H1 (cell line): ENCODE measurements around the gene WDR5. TPM values are rescaled to one million over a fixed set of nuclear protein-coding genes. Genes with fewer than 3 reads are reported as not detected.

Source experiments
- CTCF ChIA-PET: fragments of 300-600 bp; sonication (Branson Sonifier 250); formaldehyde crosslinking; loops from one replicate; lab custom pipeline; 2021; ENCODE audit not compliant: partially characterized antibody; lab: Charles Lee
- POLR2A ChIA-PET: fragments of 300-600 bp; sonication (Branson Sonifier 250); formaldehyde crosslinking; loops from one replicate; lab custom pipeline; 2021; ENCODE audit warnings: inconsistent platforms; ENCODE audit not compliant: partially characterized antibody; lab: Charles Lee
- DNase-seq, 2 experiments: peaks; one replicate each; pipeline versions ENCODE4 v3.0.0 to v3.0.0-alpha.2; 2010 to 2022; ENCODE audit warnings: low spot score in 2 of 2, low read depth in 1 of 2, mixed read lengths in 1 of 2
- FAIRE-seq: peaks from 2 replicates; lab custom pipeline; 2011; peaks lifted over from hg19 to GRCh38; lab: Jason Lieb, UNC
- H2AFZ ChIP-seq: 2 replicates; pipeline ENCODE4 v1.8.1; 2012; ENCODE audit warnings: low read length, inconsistent platforms
- H2AK5ac ChIP-seq: 2 replicates; pipeline ENCODE4 v1.6.1; 2013; ENCODE audit warnings: low read depth, low read length
- H2BK120ac ChIP-seq: replicated peaks from 2 replicates; pipeline ENCODE3; 2013; ENCODE audit warnings: low read depth, low read length, inconsistent platforms
- H2BK12ac ChIP-seq: 2 replicates; pipeline ENCODE4 v1.6.1; 2013; ENCODE audit warnings: low read depth, low read length
- H2BK15ac ChIP-seq: 2 replicates; pipeline ENCODE4 v1.6.1; 2013; ENCODE audit warnings: low read length
- H2BK20ac ChIP-seq: 2 replicates; pipeline ENCODE4 v1.6.1; 2013; ENCODE audit warnings: low read length
- H2BK5ac ChIP-seq: 2 replicates; pipeline ENCODE4 v1.6.1; 2013; ENCODE audit warnings: low read depth, low read length
- H3K14ac ChIP-seq: 2 replicates; pipeline ENCODE4 v1.6.1; 2013; ENCODE audit warnings: inconsistent platforms; ENCODE audit not compliant: insufficient read length
- H3K18ac ChIP-seq: 2 replicates; pipeline ENCODE4 v1.6.1; 2013; ENCODE audit warnings: low read length; ENCODE audit errors: extremely low read depth
- H3K23ac ChIP-seq: 2 replicates; pipeline ENCODE4 v1.6.1; 2013; ENCODE audit warnings: inconsistent platforms; ENCODE audit not compliant: insufficient read length
- H3K23me2 ChIP-seq: 2 replicates; pipeline ENCODE4 v1.6.1; 2013; ENCODE audit warnings: low read depth, low read length
- H3K27ac ChIP-seq: 2 replicates; pipeline ENCODE4 v1.6.1; 2011; ENCODE audit warnings: low read depth, low read length, inconsistent platforms
- H3K27me3 ChIP-seq, 4 experiments: replicated peaks in 1 of 4; 1 replicate in 1 of 4; 2 replicates in 3 of 4; pipeline versions ENCODE4 v1.6.1 to v1.8.1; 2011 to 2013; ENCODE audit warnings: low read length in 3 of 4, mild to moderate bottlenecking in 3 of 4, inconsistent platforms in 2 of 4, mixed read lengths in 2 of 4, moderate library complexity in 1 of 4; ENCODE audit not compliant: control insufficient read depth in 3 of 4, insufficient read depth in 3 of 4; ENCODE audit errors: extremely low read depth in 1 of 4
- H3K36me3 ChIP-seq, 4 experiments: 2 replicates each; pipeline versions ENCODE4 v1.6.1 to v1.8.1; 2011 to 2013; ENCODE audit warnings: mild to moderate bottlenecking in 4 of 4, low read length in 3 of 4, moderate library complexity in 2 of 4, control low read depth in 1 of 4, inconsistent platforms in 1 of 4; ENCODE audit not compliant: insufficient read depth in 4 of 4, control insufficient read depth in 2 of 4
- H3K4ac ChIP-seq: replicated peaks from 2 replicates; pipeline ENCODE3; 2013; ENCODE audit warnings: low read length, low read depth, mixed read lengths, inconsistent platforms; ENCODE audit not compliant: insufficient read length
- H3K4me1 ChIP-seq, 4 experiments: replicated peaks in 1 of 4; 1 replicate in 1 of 4; 2 replicates in 3 of 4; pipeline versions ENCODE4 v1.6.1 to v1.8.1; 2011 to 2013; ENCODE audit warnings: low read length in 3 of 4, inconsistent platforms in 2 of 4, mixed read lengths in 1 of 4; ENCODE audit not compliant: insufficient read depth in 4 of 4, control insufficient read depth in 3 of 4
- H3K4me2 ChIP-seq, 2 experiments: 2 replicates each; pipeline versions ENCODE4 v1.6.1 to v1.8.1; 2011 to 2013; ENCODE audit warnings: low read depth in 2 of 2, low read length in 2 of 2, control low read depth in 1 of 2, inconsistent platforms in 1 of 2, mild to moderate bottlenecking in 1 of 2; ENCODE audit not compliant: insufficient read depth in 1 of 2
- H3K4me3 ChIP-seq, 4 experiments: fragments of 200-600, 300-600 bp in 1 of 4; sonication (generic), shearing (Covaris generic), sonication (Bioruptor Twin) in 1 of 4; 2 replicates each; pipeline versions ENCODE4 v1.5.1 to v1.8.1; 2011 to 2016; ENCODE audit warnings: low read length in 4 of 4, low read depth in 3 of 4, control low read depth in 2 of 4, inconsistent platforms in 2 of 4, mild to moderate bottlenecking in 2 of 4, mixed read lengths in 1 of 4, moderate library complexity in 1 of 4; ENCODE audit not compliant: insufficient read depth in 2 of 4; ENCODE audit errors: extremely low read depth in 1 of 4
- H3K56ac ChIP-seq: replicated peaks from 2 replicates; pipeline ENCODE3; 2013; ENCODE audit warnings: low read depth, mild to moderate bottlenecking, mixed read lengths, low read length, inconsistent platforms; ENCODE audit not compliant: insufficient read length
- H3K79me1 ChIP-seq: 2 replicates; pipeline ENCODE4 v1.6.1; 2013; ENCODE audit warnings: low read depth, low read length, control low read depth
- H3K79me2 ChIP-seq, 2 experiments: 2 replicates each; pipeline versions ENCODE4 v1.6.1 to v1.8.1; 2012 to 2013; ENCODE audit warnings: low read length in 2 of 2, mild to moderate bottlenecking in 2 of 2, inconsistent platforms in 1 of 2; ENCODE audit not compliant: insufficient read depth in 2 of 2, control insufficient read depth in 1 of 2
- H3K9ac ChIP-seq, 4 experiments: replicated peaks in 1 of 4; 1 replicate in 1 of 4; 2 replicates in 3 of 4; pipeline versions ENCODE4 v1.6.1 to v1.8.1; 2011 to 2013; ENCODE audit warnings: low read depth in 3 of 4, low read length in 3 of 4, control low read depth in 2 of 4, mild to moderate bottlenecking in 2 of 4, moderate library complexity in 2 of 4, inconsistent platforms in 1 of 4; ENCODE audit errors: extremely low read depth in 1 of 4
- H3K9me3 ChIP-seq, 2 experiments: 2 replicates each; pipeline versions ENCODE4 v1.6.1 to v1.8.1; 2012 to 2013; ENCODE audit warnings: mild to moderate bottlenecking in 2 of 2, moderate library complexity in 2 of 2, control low read depth in 1 of 2, inconsistent platforms in 1 of 2, low read depth in 1 of 2, low read length in 1 of 2, mixed read lengths in 1 of 2; ENCODE audit not compliant: insufficient read depth in 2 of 2
- H4K20me1 ChIP-seq, 2 experiments: replicated peaks in 1 of 2; 2 replicates each; pipeline versions ENCODE3 to v1.8.1; 2011 to 2013; ENCODE audit warnings: inconsistent platforms in 2 of 2, low read length in 2 of 2, mild to moderate bottlenecking in 1 of 2; ENCODE audit not compliant: insufficient read depth in 2 of 2, control insufficient read depth in 1 of 2
- H4K5ac ChIP-seq: 2 replicates; pipeline ENCODE4 v1.6.1; 2013; ENCODE audit warnings: low read length, low read depth, mixed read lengths, inconsistent platforms; ENCODE audit not compliant: insufficient read length
- H4K8ac ChIP-seq: 2 replicates; pipeline ENCODE4 v1.8.0; 2013; ENCODE audit warnings: mild to moderate bottlenecking, moderate library complexity, low read length, inconsistent platforms; ENCODE audit not compliant: insufficient read depth; ENCODE audit errors: extremely low read depth
- H4K91ac ChIP-seq: replicated peaks from 2 replicates; pipeline ENCODE3; 2013; ENCODE audit warnings: low read length, mixed read lengths, inconsistent platforms; ENCODE audit not compliant: insufficient read length
- GABPA ChIP-seq: IDR thresholded peaks from 2 replicates; pipeline ENCODE4 v1.6.1; 2011; ENCODE audit warnings: mild to moderate bottlenecking, low read length, moderate library complexity, borderline replicate concordance; ENCODE audit not compliant: insufficient read depth
- TAF1 ChIP-seq: IDR thresholded peaks from 2 replicates; pipeline ENCODE4 v1.6.1; 2011; ENCODE audit warnings: mild to moderate bottlenecking, low read depth, low read length
- WGBS, 2 experiments: shearing (Covaris generic) in 1 of 2; methylation state at CpG; one replicate each; pipeline versions ENCODE4 v1.1.6 to v1.1.7; 2013 to 2015; ENCODE audit warnings: low lambda C conversion rate in 2 of 2, mixed read lengths in 2 of 2, inconsistent platforms in 1 of 2, low coverage in 1 of 2, missing lambda C conversion rate in 1 of 2; ENCODE audit not compliant: insufficient replicate concordance in 2 of 2, insufficient coverage in 1 of 2, insufficient read length in 1 of 2; ENCODE audit errors: extremely low coverage in 1 of 2, missing lambda C conversion rate in 1 of 2; 5-methylcytosine and 5-hydroxymethylcytosine counted together
- polyA plus RNA-seq, 7 experiments: library from polyadenylated mRNA; depleted of rRNA in 3 of 7; stranded (reverse) in 5 of 7; unstranded in 2 of 7; fragments of >200 nt in 5 of 7; fragments of 200-250 nt in 2 of 7; gene quantifications; 1 replicate in 5 of 7; 2 replicates in 1 of 7; 4 replicates in 1 of 7; pipeline versions ENCODE4 v1.2.1 to v1.2.3, GENCODE V29; 2011 to 2013; ENCODE audit warnings: missing spikeins in 2 of 7, mixed read lengths in 2 of 7
- total RNA-seq: library from RNA; stranded (reverse); fragmentation: NEBNext Ultra II Directional; extraction: Animal tissue kit (Norgen Biotek cat#: 25700); gene quantifications from 2 replicates; pipeline ENCODE4 v1.2.1, GENCODE V29; 2021

WDR5 gene
- total and polyA plus RNA-seq, 2 of the 8 experiments (the other 6 are each of a cell fraction or from before 2014, with no cell fraction given), result 38.4 to 68.1 TPM

GRCh38 chr9:134175291-134175807 is 39.5 kb downstream of the WDR5 start:
- no peak overlapping the region for H3K23ac ChIP-seq
- TF ChIP-seq TAF1 (no peak), GABPA (0 out of 2 replicates have a peak, but pooled peaks have one; percentile 18)
- H3K23me2 ChIP-seq, result no peaks in the 10 kb centered on the region
- H3K4me2 ChIP-seq, result peak overlapping the region in 1 of 2 experiments; percentile 36; a peak in 1 of 4 replicates
- H3K36me3 ChIP-seq, result no peaks in the 10 kb centered on the region
- 74% methylated on average over 6 of the region's 20 CpGs; no CpG with 5 or more reads in 1 of the 2 experiments for WGBS, 2 experiments
- H2BK12ac ChIP-seq, result peak overlapping the region; percentile 39; the same call in 1 of the 2 replicates
- no peaks in the 10 kb centered on the region for H4K20me1 ChIP-seq
- H3K9me3 ChIP-seq, result no peaks in the 10 kb centered on the region
- no peaks in the 10 kb centered on the region for H3K79me1 ChIP-seq
- 0 out of 2 replicates have a peak overlapping the region, but pooled peaks have one; percentile 60 for H2BK5ac ChIP-seq
- H3K14ac ChIP-seq, result no peak overlapping the region
- H3K4me1 ChIP-seq, result peaks cover 0 to 20% (median 12%) of the 10 kb centered on the region in 4 experiments; a peak in 6 of 7 replicates
- peak overlapping the region; percentile 84 for H4K8ac ChIP-seq
- H2BK15ac ChIP-seq, result no peak overlapping the region
- H3K9ac ChIP-seq, result no peak overlapping the region
- H2AK5ac ChIP-seq, result no peak overlapping the region
- H2AFZ ChIP-seq, result no peak overlapping the region
- no peak overlapping the region for H2BK20ac ChIP-seq
- no peak overlapping the region for H2BK120ac ChIP-seq
- H3K56ac ChIP-seq, result no peak overlapping the region
- peak overlapping the region; percentile 46 for H4K91ac ChIP-seq
- POLR2A ChIA-PET, result interaction anchor here (0.6 to 1.5 kb wide), 5 partner anchors 13 to 226 kb away, joined by 3 to 5 read pairs (median 3); partner anchors contain the start of gene WDR5
- FAIRE-seq (no peak), DNase-seq (peak; percentile 27 to 77)
- H4K5ac ChIP-seq, result no peak overlapping the region
- H3K27me3 ChIP-seq, result no peaks in the 10 kb centered on the region
- H3K79me2 ChIP-seq, result no peaks in the 10 kb centered on the region
- no peak overlapping the region for H3K27ac ChIP-seq
- peak overlapping the region; percentile 48; the same call in 1 of the 2 replicates for H3K18ac ChIP-seq
- peak overlapping the region; percentile 53 for H3K4ac ChIP-seq
- no peak overlapping the region for H3K4me3 ChIP-seq
- CTCF ChIA-PET, result interaction anchor here (0.6 to 3.0 kb wide), 29 partner anchors 13 to 288 kb away, joined by 3 to 18 read pairs (median 3); no protein-coding TSS in a partner anchor
